CD4-positive, alpha-beta T cell (primary cell): ENCODE results near the gene RAB20. TPM values are rescaled to one million over a fixed set of nuclear protein-coding genes. Genes with fewer than 3 reads are reported as not detected.

Experiments used
- ATAC-seq: fragments of 200-7000 bp; cut with Tn5 transposase; one replicate; pipeline ENCODE4 v1.10.0; 2022; ENCODE audit warnings: mild to moderate bottlenecking; ENCODE audit not compliant: poor library complexity
- CTCF ChIA-PET: fragments of 350-600 bp; sonication (Branson Sonifier 250); formaldehyde crosslinking; loops from one replicate; lab custom pipeline; 2021; ENCODE audit warnings: antibody characterized with exemption, inconsistent platforms; lab: Charles Lee
- POLR2A ChIA-PET: fragments of 350-600 bp; sonication (Branson Sonifier 250); formaldehyde crosslinking; loops from one replicate; lab custom pipeline; 2021; ENCODE audit warnings: antibody characterized with exemption, inconsistent platforms; lab: Charles Lee
- DNase-seq, 14 experiments: peaks; one replicate each; pipeline ENCODE4 v3.0.0-alpha.2; 2013 to 2020; ENCODE audit warnings: mixed read lengths in 2 of 14
- H3K27ac ChIP-seq, 2 donors: one replicate each; pipeline versions ENCODE4 v1.5.1 to v1.7.0; 2013; ENCODE audit warnings: low read length in 2 of 2, low read depth in 1 of 2, mild to moderate bottlenecking in 1 of 2
- H3K27me3 ChIP-seq, 2 experiments: 1 replicate in 1 of 2; 2 replicates in 1 of 2; pipeline versions ENCODE4 v1.6.1 to v1.7.0; 2013; ENCODE audit warnings: low read length in 2 of 2, control low read depth in 1 of 2, mild to moderate bottlenecking in 1 of 2, moderate library complexity in 1 of 2; ENCODE audit not compliant: insufficient read depth in 2 of 2, control insufficient read depth in 1 of 2
- H3K36me3 ChIP-seq: one replicate; pipeline ENCODE4 v1.6.1; 2013; ENCODE audit warnings: low read length, control low read depth; ENCODE audit not compliant: insufficient read depth
- H3K4me1 ChIP-seq: one replicate; pipeline ENCODE4 v1.6.1; 2013; ENCODE audit warnings: low read length, control low read depth; ENCODE audit not compliant: insufficient read depth
- H3K4me3 ChIP-seq: one replicate; pipeline ENCODE4 v1.5.1; 2013; ENCODE audit warnings: mild to moderate bottlenecking, low read length, moderate library complexity
- H3K9me3 ChIP-seq, 2 experiments: 1 replicate in 1 of 2; 2 replicates in 1 of 2; pipeline versions ENCODE4 v1.6.1 to v1.7.0; 2013; ENCODE audit warnings: low read length in 2 of 2, mild to moderate bottlenecking in 2 of 2, control low read depth in 1 of 2, moderate library complexity in 1 of 2; ENCODE audit not compliant: control insufficient read depth in 1 of 2, insufficient read depth in 1 of 2
- H3K27ac Mint-ChIP-seq: one replicate; pipeline ENCODE4 v1.8.0; 2020; ENCODE audit warnings: mixed read lengths
- H3K27me3 Mint-ChIP-seq: one replicate; pipeline ENCODE4 v1.8.0; 2021; ENCODE audit warnings: mixed read lengths
- H3K36me3 Mint-ChIP-seq: one replicate; pipeline ENCODE4 v1.8.0; 2021; ENCODE audit warnings: low read depth, mixed read lengths
- H3K4me1 Mint-ChIP-seq: one replicate; pipeline ENCODE4 v1.8.0; 2021; ENCODE audit warnings: low read depth, mixed read lengths
- H3K4me3 Mint-ChIP-seq: one replicate; pipeline ENCODE4 v1.8.0; 2020; ENCODE audit warnings: mild to moderate bottlenecking, mixed read lengths
- H3K9me3 Mint-ChIP-seq: one replicate; pipeline ENCODE4 v1.8.0; 2020; ENCODE audit warnings: mixed read lengths
- intact Hi-C, 2 experiments: fragments of 100-400 bp; cut with DNase I in 1 of 2; cut with micrococcal nuclease in 1 of 2; formaldehyde crosslinking; loops; one replicate each; pipeline versions ENCODE4 v1.15.1 to v1.9.0; 2023 to 2025; cut with DNase I, micrococcal nuclease
- total RNA-seq, 174 experiments: library from RNA in 2 of 174; stranded (reverse) in 2 of 174; gene quantifications; one replicate each; pipeline ENCODE4 v1.2.3 and lab custom pipeline; 2021 to 2026
- TF ChIP-seq, protein P1 (sequence below): fragments of 200-600 bp; IDR thresholded peaks from one replicate; pipeline ENCODE4 v1.8.0; 2022; ENCODE audit warnings: antibody characterized with exemption, mild to moderate bottlenecking

RAB20 gene
- total RNA-seq, 2 experiments from 2014 or later, result 0.89 to 1.4 TPM

DNA sequence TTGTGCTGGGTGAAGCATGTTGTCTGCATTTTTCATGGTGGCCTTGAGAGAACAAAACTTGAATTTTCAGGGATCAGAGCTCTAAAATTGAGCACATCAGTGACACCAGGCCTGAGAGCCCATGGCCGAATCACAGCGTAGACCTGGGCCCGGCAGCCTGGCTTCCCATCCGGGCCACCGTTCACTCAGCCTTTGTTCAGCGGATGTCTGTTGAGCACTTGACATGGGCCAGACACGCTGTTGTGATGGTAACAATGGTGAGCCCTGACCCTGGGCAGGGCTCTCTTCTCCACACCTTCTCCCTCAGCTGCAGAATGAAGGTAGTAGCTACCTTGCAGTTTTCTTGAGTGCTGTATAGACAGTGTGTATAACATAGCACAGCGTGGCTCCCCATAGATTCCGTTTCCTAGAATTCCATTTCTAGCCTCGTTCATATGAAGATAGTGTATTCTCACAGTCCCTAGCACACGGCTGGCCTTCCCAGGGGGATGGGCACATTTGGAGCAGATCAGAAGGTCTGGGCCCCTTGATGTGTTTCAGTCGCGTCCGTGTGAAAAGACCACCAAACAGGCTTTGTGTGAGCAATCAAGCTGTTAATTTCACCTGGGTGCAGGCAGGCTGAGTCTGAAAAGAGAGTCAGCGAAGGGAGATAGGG is 75.3 kb downstream of the RAB20 start:
- TF ChIP-seq, protein P1, sequence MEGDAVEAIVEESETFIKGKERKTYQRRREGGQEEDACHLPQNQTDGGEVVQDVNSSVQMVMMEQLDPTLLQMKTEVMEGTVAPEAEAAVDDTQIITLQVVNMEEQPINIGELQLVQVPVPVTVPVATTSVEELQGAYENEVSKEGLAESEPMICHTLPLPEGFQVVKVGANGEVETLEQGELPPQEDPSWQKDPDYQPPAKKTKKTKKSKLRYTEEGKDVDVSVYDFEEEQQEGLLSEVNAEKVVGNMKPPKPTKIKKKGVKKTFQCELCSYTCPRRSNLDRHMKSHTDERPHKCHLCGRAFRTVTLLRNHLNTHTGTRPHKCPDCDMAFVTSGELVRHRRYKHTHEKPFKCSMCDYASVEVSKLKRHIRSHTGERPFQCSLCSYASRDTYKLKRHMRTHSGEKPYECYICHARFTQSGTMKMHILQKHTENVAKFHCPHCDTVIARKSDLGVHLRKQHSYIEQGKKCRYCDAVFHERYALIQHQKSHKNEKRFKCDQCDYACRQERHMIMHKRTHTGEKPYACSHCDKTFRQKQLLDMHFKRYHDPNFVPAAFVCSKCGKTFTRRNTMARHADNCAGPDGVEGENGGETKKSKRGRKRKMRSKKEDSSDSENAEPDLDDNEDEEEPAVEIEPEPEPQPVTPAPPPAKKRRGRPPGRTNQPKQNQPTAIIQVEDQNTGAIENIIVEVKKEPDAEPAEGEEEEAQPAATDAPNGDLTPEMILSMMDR, result no peak
- Histone ChIP-seq H3K27ac (no peak overlapping the region), H3K36me3 (no peaks in the 10 kb centered on the region), H3K9me3 (peaks cover 0 to 3% of the 10 kb centered on the region in 2 experiments), H3K4me1 (no peaks in the 10 kb centered on the region), H3K4me3 (no peak overlapping the region), H3K27me3 (no peaks in the 10 kb centered on the region)
- Mint-ChIP-seq H3K4me3 (no peak overlapping the region), H3K36me3 (no peaks in the 10 kb centered on the region), H3K27me3 (no peaks in the 10 kb centered on the region), H3K4me1 (no peaks in the 10 kb centered on the region), H3K27ac (no peak overlapping the region), H3K9me3 (no peaks in the 10 kb centered on the region)
- CTCF ChIA-PET, result no interaction called here
- intact Hi-C loops, result no loop called here
- ATAC-seq (no peak), DNase-seq (no peak)
- POLR2A ChIA-PET, result no interaction called here

DNA sequence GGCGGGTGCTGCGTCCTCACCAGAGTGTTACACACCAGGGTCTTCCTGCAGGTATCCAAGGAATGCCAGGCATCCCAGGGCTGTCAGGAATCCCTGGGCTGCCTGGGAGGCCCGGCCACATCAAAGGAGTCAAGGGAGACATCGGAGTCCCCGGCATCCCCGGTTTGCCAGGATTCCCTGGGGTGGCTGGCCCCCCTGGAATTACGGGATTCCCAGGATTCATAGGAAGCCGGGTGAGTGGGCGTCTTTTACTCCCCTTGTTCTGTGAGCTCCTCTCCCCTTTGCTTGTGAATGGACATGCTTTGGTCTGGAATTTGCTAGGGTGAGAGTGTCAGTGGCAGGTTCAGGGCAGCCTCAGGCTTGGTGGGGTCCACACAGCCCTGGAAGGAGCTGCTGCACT is 75.9 kb downstream of the RAB20 start:
- no peaks in the 10 kb centered on the region for H3K4me1 Mint-ChIP-seq
- H3K9me3 Mint-ChIP-seq, result no peaks in the 10 kb centered on the region
- H3K36me3 Mint-ChIP-seq, result no peaks in the 10 kb centered on the region
- H3K9me3 ChIP-seq, result peaks cover 0 to 3% of the 10 kb centered on the region in 2 experiments
- ChIA-PET POLR2A (no interaction called here), CTCF (no interaction called here)
- no peak overlapping the region for H3K4me3 Mint-ChIP-seq
- H3K36me3 ChIP-seq, result no peaks in the 10 kb centered on the region
- intact Hi-C loops, result no loop called here
- TF ChIP-seq, protein P1, result no peak
- H3K27ac Mint-ChIP-seq, result no peak overlapping the region
- H3K27me3 Mint-ChIP-seq, result no peaks in the 10 kb centered on the region
- H3K27me3 ChIP-seq, result no peaks in the 10 kb centered on the region
- no peaks in the 10 kb centered on the region for H3K4me1 ChIP-seq
- ATAC-seq (no peak), DNase-seq (no peak)
- H3K27ac ChIP-seq, result no peak overlapping the region
- H3K4me3 ChIP-seq, result no peak overlapping the region

DNA sequence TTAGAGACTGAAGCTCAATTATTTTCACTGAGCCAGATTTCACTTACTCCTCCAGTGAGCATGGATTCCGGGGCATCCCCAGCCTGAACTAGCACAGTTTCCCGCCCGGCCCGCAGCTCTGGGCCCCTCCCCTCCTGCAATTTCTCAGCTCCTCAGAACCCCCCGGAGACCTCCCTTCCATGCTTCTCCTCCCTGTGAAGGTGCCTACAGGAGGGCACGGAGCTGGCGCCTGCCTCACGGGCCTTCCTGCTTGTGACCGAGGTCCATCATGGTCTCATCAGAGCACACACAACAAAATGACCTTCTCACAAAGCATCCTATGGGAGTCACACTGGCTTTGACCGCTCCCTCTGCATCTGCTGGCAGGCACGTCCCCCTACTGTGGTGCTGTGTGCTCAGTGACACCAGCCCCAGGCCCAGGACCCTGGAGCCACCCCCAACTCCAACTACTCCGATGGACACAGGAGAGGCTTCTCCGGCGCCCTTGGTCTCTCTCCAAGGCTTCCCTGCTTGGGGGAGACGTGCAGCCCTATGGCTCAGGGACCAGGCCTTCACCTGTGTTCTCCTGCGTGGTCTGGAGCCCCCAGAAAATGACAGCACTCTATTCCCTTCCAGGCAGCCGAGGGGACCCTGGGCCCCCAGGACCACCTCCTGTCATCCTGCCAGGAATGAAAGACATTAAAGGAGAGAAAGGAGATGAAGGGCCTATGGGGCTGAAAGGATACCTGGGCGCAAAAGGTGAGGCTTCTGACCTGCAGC is 77.1 kb downstream of the RAB20 start:
- Mint-ChIP-seq H3K9me3 (no peaks in the 10 kb centered on the region), H3K27me3 (no peaks in the 10 kb centered on the region), H3K36me3 (no peaks in the 10 kb centered on the region), H3K27ac (no peak overlapping the region), H3K4me3 (no peak overlapping the region), H3K4me1 (no peaks in the 10 kb centered on the region)
- Histone ChIP-seq H3K27me3 (no peaks in the 10 kb centered on the region), H3K36me3 (no peaks in the 10 kb centered on the region), H3K4me3 (no peak overlapping the region), H3K4me1 (no peaks in the 10 kb centered on the region), H3K9me3 (peaks cover 0 to 3% of the 10 kb centered on the region in 2 experiments), H3K27ac (no peak overlapping the region)
- ATAC-seq (no peak), DNase-seq (no peak)
- CTCF ChIA-PET, result no interaction called here
- intact Hi-C loops, result no loop called here
- TF ChIP-seq, protein P1, result no peak
- POLR2A ChIA-PET, result no interaction called here
